HL-60 (cell line): ENCODE results near the gene CDKN2B-AS1.

Source experiments
- POLR2AphosphoS5 ChIP-seq: IDR thresholded peaks from 2 replicates; pipeline ENCODE4 v1.6.1; 2012; ENCODE audit warnings: low read depth
- SPI1 ChIP-seq: IDR thresholded peaks from 2 replicates; pipeline ENCODE4 v1.6.1; 2012; ENCODE audit warnings: low read depth, mild to moderate bottlenecking, borderline replicate concordance
- TF ChIP-seq, protein P1 (sequence below): IDR thresholded peaks from one replicate; pipeline ENCODE4 v1.5.1; 2011; ENCODE audit warnings: low read length, control low read depth, inconsistent platforms; ENCODE audit not compliant: insufficient read depth
- TF ChIP-seq, protein P2 (sequence below): IDR thresholded peaks from 2 replicates; pipeline ENCODE4 v1.6.1; 2012; ENCODE audit warnings: low read depth; ENCODE audit not compliant: insufficient replicate concordance

DNA sequence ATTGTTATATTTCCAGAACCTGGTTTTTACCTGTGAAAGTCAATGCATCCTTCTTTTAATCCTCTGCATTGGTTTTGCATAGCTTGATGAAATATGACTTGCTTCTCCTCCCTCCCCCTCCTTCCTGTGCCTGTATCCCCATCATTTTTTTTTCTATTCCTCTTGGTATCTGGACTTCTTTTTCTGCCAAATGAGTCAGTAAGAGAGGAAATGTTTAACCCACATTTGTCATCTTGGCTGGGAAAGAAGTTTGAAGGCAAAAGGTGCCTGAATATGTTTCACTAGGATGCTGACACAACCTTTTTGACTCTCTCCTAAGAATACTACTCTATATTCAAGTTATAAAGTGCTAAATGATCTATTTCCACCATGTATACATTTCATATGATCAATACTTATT lies 50.0 kb downstream of the CDKN2B-AS1 start:
- TF ChIP-seq, protein P1, sequence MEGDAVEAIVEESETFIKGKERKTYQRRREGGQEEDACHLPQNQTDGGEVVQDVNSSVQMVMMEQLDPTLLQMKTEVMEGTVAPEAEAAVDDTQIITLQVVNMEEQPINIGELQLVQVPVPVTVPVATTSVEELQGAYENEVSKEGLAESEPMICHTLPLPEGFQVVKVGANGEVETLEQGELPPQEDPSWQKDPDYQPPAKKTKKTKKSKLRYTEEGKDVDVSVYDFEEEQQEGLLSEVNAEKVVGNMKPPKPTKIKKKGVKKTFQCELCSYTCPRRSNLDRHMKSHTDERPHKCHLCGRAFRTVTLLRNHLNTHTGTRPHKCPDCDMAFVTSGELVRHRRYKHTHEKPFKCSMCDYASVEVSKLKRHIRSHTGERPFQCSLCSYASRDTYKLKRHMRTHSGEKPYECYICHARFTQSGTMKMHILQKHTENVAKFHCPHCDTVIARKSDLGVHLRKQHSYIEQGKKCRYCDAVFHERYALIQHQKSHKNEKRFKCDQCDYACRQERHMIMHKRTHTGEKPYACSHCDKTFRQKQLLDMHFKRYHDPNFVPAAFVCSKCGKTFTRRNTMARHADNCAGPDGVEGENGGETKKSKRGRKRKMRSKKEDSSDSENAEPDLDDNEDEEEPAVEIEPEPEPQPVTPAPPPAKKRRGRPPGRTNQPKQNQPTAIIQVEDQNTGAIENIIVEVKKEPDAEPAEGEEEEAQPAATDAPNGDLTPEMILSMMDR = no peak
- TF ChIP-seq, protein P2, sequence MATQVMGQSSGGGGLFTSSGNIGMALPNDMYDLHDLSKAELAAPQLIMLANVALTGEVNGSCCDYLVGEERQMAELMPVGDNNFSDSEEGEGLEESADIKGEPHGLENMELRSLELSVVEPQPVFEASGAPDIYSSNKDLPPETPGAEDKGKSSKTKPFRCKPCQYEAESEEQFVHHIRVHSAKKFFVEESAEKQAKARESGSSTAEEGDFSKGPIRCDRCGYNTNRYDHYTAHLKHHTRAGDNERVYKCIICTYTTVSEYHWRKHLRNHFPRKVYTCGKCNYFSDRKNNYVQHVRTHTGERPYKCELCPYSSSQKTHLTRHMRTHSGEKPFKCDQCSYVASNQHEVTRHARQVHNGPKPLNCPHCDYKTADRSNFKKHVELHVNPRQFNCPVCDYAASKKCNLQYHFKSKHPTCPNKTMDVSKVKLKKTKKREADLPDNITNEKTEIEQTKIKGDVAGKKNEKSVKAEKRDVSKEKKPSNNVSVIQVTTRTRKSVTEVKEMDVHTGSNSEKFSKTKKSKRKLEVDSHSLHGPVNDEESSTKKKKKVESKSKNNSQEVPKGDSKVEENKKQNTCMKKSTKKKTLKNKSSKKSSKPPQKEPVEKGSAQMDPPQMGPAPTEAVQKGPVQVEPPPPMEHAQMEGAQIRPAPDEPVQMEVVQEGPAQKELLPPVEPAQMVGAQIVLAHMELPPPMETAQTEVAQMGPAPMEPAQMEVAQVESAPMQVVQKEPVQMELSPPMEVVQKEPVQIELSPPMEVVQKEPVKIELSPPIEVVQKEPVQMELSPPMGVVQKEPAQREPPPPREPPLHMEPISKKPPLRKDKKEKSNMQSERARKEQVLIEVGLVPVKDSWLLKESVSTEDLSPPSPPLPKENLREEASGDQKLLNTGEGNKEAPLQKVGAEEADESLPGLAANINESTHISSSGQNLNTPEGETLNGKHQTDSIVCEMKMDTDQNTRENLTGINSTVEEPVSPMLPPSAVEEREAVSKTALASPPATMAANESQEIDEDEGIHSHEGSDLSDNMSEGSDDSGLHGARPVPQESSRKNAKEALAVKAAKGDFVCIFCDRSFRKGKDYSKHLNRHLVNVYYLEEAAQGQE = no peak
- TF ChIP-seq SPI1 (no peak), POLR2AphosphoS5 (no peak)
